Keratinocyte (primary cell): ENCODE data around the gene RNLS.

Experiments
- CTCF ChIP-seq, 3 experiments: IDR thresholded peaks in 1 of 3; conservative IDR thresholded peaks in 1 of 3; optimal IDR thresholded peaks in 1 of 3; 2 replicates in 2 of 3; 3 replicates in 1 of 3; pipeline versions ENCODE3 to v1.5.1; 2011; ENCODE audit warnings: low read length in 3 of 3, mild to moderate bottlenecking in 3 of 3, moderate library complexity in 2 of 3, control low read depth in 1 of 3, inconsistent platforms in 1 of 3; ENCODE audit not compliant: insufficient read depth in 2 of 3; ENCODE audit errors: extremely low read depth in 1 of 3
- EZH2 ChIP-seq: IDR thresholded peaks from one replicate; pipeline ENCODE4 v1.6.1; 2012; ENCODE audit warnings: inconsistent platforms, mild to moderate bottlenecking, low read length, moderate library complexity

GRCh38 chr10:88415533-88416130 is 167.5 kb downstream of the RNLS start:
- no peak for TF ChIP-seq CTCF (optimal IDR thresholded peaks at IDR 0.05 in 1 of 3, IDR thresholded peaks at IDR 0.05 in 1 of 3, conservative IDR thresholded peaks at IDR 0.05 in 1 of 3; ENCODE audit: extremely low read depth in 1 of 3, insufficient read depth in 2 of 3, low read length in 3 of 3)
- no peak for TF ChIP-seq EZH2
